H9 (cell line): Measurements from ENCODE around the gene TLX1. TPM values are rescaled to one million over a fixed set of nuclear protein-coding genes. Genes with fewer than 3 reads are reported as not detected.

ENCODE experiments used
- DNase-seq: peaks from one replicate; pipeline ENCODE4 v3.0.0-alpha.2; 2017
- H2AFZ ChIP-seq: one replicate; pipeline ENCODE4 v1.6.1; 2013; ENCODE audit warnings: mild to moderate bottlenecking, low read length, control low read depth, moderate library complexity
- H2AK5ac ChIP-seq: 2 replicates; pipeline ENCODE4 v1.6.1; 2013; ENCODE audit warnings: low read length, control low read depth, mixed read lengths; ENCODE audit not compliant: insufficient read length
- H2BK120ac ChIP-seq: one replicate; pipeline ENCODE4 v1.6.1; 2013; ENCODE audit warnings: low read depth, mild to moderate bottlenecking, low read length, control low read depth, inconsistent platforms; ENCODE audit not compliant: poor library complexity, severe bottlenecking
- H2BK12ac ChIP-seq: 2 replicates; pipeline ENCODE4 v1.6.1; 2013; ENCODE audit warnings: low read length, control low read depth, mixed read lengths, low read depth; ENCODE audit not compliant: insufficient read length
- H2BK15ac ChIP-seq: 2 replicates; pipeline ENCODE4 v1.6.1; 2013; ENCODE audit warnings: low read depth, low read length, control low read depth
- H2BK20ac ChIP-seq: one replicate; pipeline ENCODE4 v1.6.1; 2013; ENCODE audit warnings: low read depth, mild to moderate bottlenecking, low read length, control low read depth, inconsistent platforms; ENCODE audit not compliant: poor library complexity, severe bottlenecking
- H2BK5ac ChIP-seq: 2 replicates; pipeline ENCODE4 v1.6.1; 2013; ENCODE audit warnings: low read length, control low read depth, mixed read lengths; ENCODE audit not compliant: insufficient read length
- H3K14ac ChIP-seq: 2 replicates; pipeline ENCODE4 v1.6.1; 2013; ENCODE audit warnings: low read length, control low read depth; ENCODE audit not compliant: insufficient read depth
- H3K18ac ChIP-seq: 2 replicates; pipeline ENCODE4 v1.6.1; 2013; ENCODE audit warnings: low read depth, mild to moderate bottlenecking, mixed read lengths, low read length, control low read depth; ENCODE audit not compliant: insufficient read length
- H3K23ac ChIP-seq: 2 replicates; pipeline ENCODE4 v1.6.1; 2013; ENCODE audit warnings: low read length, control low read depth, mixed read lengths, low read depth; ENCODE audit not compliant: insufficient read length
- H3K23me2 ChIP-seq: 2 replicates; pipeline ENCODE4 v1.6.1; 2013; ENCODE audit warnings: low read depth, mild to moderate bottlenecking, mixed read lengths, low read length, control low read depth; ENCODE audit not compliant: insufficient read length, poor library complexity, severe bottlenecking
- H3K27ac ChIP-seq: 2 replicates; pipeline ENCODE4 v1.5.1; 2013; ENCODE audit warnings: low read length, control low read depth, mixed read lengths, low read depth; ENCODE audit not compliant: insufficient read length
- H3K27me3 ChIP-seq: 2 replicates; pipeline ENCODE4 v1.6.1; 2013; ENCODE audit warnings: low read length, control low read depth, inconsistent platforms; ENCODE audit not compliant: insufficient read depth
- H3K4ac ChIP-seq: 2 replicates; pipeline ENCODE4 v1.6.1; 2013; ENCODE audit warnings: low read depth, mild to moderate bottlenecking, control low read depth, inconsistent platforms, low read length, moderate library complexity
- H3K4me1 ChIP-seq: 2 replicates; pipeline ENCODE4 v1.6.1; 2013; ENCODE audit warnings: low read length, control low read depth, inconsistent platforms; ENCODE audit not compliant: insufficient read depth
- H3K4me2 ChIP-seq: 2 replicates; pipeline ENCODE4 v1.6.1; 2013; ENCODE audit warnings: low read length, control low read depth, mixed read lengths; ENCODE audit not compliant: insufficient read length, insufficient read depth
- H3K56ac ChIP-seq: 2 replicates; pipeline ENCODE4 v1.6.1; 2013; ENCODE audit warnings: low read depth, mild to moderate bottlenecking, mixed read lengths, low read length, control low read depth; ENCODE audit not compliant: insufficient read length
- H3K79me1 ChIP-seq: 2 replicates; pipeline ENCODE4 v1.6.1; 2013; ENCODE audit warnings: low read depth, mild to moderate bottlenecking, moderate library complexity, low read length, control low read depth, inconsistent platforms; ENCODE audit not compliant: insufficient read depth, poor library complexity, severe bottlenecking
- H3K79me2 ChIP-seq: 2 replicates; pipeline ENCODE4 v1.6.1; 2013; ENCODE audit warnings: low read length, control low read depth, inconsistent platforms; ENCODE audit not compliant: insufficient read depth
- H3K9ac ChIP-seq: 2 replicates; pipeline ENCODE4 v1.6.1; 2013; ENCODE audit warnings: low read length, control low read depth, mixed read lengths; ENCODE audit not compliant: insufficient read length; ENCODE audit errors: extremely low read depth
- H3K9me3 ChIP-seq: one replicate; pipeline ENCODE4 v1.6.1; 2013; ENCODE audit warnings: low read depth, low read length, inconsistent platforms; ENCODE audit not compliant: control insufficient read depth
- H3T11ph ChIP-seq: one replicate; pipeline ENCODE4 v1.6.1; 2013; ENCODE audit warnings: mild to moderate bottlenecking, low read length, control low read depth, inconsistent platforms
- H4K20me1 ChIP-seq: one replicate; pipeline ENCODE4 v1.6.1; 2013; ENCODE audit not compliant: control insufficient read depth, insufficient read length, insufficient read depth
- H4K5ac ChIP-seq: 2 replicates; pipeline ENCODE4 v1.6.1; 2013; ENCODE audit warnings: low read depth, mild to moderate bottlenecking, mixed read lengths, low read length, control low read depth; ENCODE audit not compliant: insufficient read length
- H4K8ac ChIP-seq: replicated peaks from 2 replicates; pipeline ENCODE4 v1.6.1; 2013; ENCODE audit warnings: low read length, control low read depth, mixed read lengths, low read depth; ENCODE audit not compliant: insufficient read length
- H4K91ac ChIP-seq: 2 replicates; pipeline ENCODE4 v1.6.1; 2013; ENCODE audit warnings: low read depth, mild to moderate bottlenecking, moderate library complexity, mixed read lengths, low read length, control low read depth; ENCODE audit not compliant: insufficient read length
- H3K27ac Mint-ChIP-seq, 3 experiments: 2 replicates in 2 of 3; 3 replicates in 1 of 3; pipeline ENCODE4 v1.8.0; 2020 to 2021; ENCODE audit warnings: mixed read lengths in 3 of 3, mild to moderate bottlenecking in 1 of 3, moderate library complexity in 1 of 3
- H3K27me3 Mint-ChIP-seq: 2 replicates; pipeline ENCODE4 v1.8.0; 2021; ENCODE audit warnings: low read depth, mild to moderate bottlenecking, moderate library complexity, mixed read lengths
- H3K36me3 Mint-ChIP-seq, 3 experiments: 2 replicates in 2 of 3; 3 replicates in 1 of 3; pipeline ENCODE4 v1.8.0; 2020 to 2021; ENCODE audit warnings: low read depth in 3 of 3, mixed read lengths in 3 of 3; ENCODE audit not compliant: insufficient read depth in 1 of 3
- H3K4me1 Mint-ChIP-seq, 2 experiments: 2 replicates each; pipeline ENCODE4 v1.8.0; 2020; ENCODE audit warnings: mixed read lengths in 2 of 2
- H3K4me3 Mint-ChIP-seq, 2 experiments: 2 replicates in 1 of 2; 3 replicates in 1 of 2; pipeline ENCODE4 v1.8.0; 2020 to 2021; ENCODE audit warnings: mild to moderate bottlenecking in 2 of 2, mixed read lengths in 2 of 2, moderate library complexity in 1 of 2
- H3K9me3 Mint-ChIP-seq, 2 experiments: 2 replicates in 1 of 2; 3 replicates in 1 of 2; pipeline ENCODE4 v1.8.0; 2020; ENCODE audit warnings: mild to moderate bottlenecking in 2 of 2, mixed read lengths in 2 of 2, moderate library complexity in 1 of 2
- CTCF ChIP-seq: fragments of 200-600 bp; sonication (generic); conservative IDR thresholded peaks from 3 replicates; pipeline ENCODE4 v1.8.0; 2021; ENCODE audit warnings: antibody characterized with exemption, mild to moderate bottlenecking
- WGBS: extraction: QIAGEN DNeasy Blood & Tissue Kit; methylation state at CpG from one replicate; pipeline ENCODE4 v1.1.7; 2013; ENCODE audit warnings: missing lambda C conversion rate, low lambda C conversion rate, mixed read lengths; ENCODE audit not compliant: insufficient read length; ENCODE audit errors: extremely low coverage; 5-methylcytosine and 5-hydroxymethylcytosine counted together
- total RNA-seq: library from RNA; stranded (reverse); gene quantifications from 2 replicates; pipeline ENCODE4 v1.2.1, GENCODE V29; 2021

TLX1 gene
- total RNA-seq, 1 experiment from 2014 or later: not detected

GRCh38 chr10:101114646-101115045 is 16.5 kb upstream of the TLX1 start:
- Histone ChIP-seq H2BK5ac (no peak overlapping the region), H3K4me1 (no peaks in the 10 kb centered on the region), H3K9me3 (no peaks in the 10 kb centered on the region), H2AFZ (no peak overlapping the region), H2BK20ac (no peak overlapping the region), H3K14ac (no peak overlapping the region), H3K27me3 (peaks cover 12% of the 10 kb centered on the region; the same call in 1 of the 2 replicates), H3K18ac (no peak overlapping the region), H4K8ac (no peak overlapping the region), H3K9ac (no peak overlapping the region), H4K20me1 (no peaks in the 10 kb centered on the region), H4K5ac (no peak overlapping the region), H3K79me2 (no peaks in the 10 kb centered on the region), H2BK15ac (no peak overlapping the region), H2BK12ac (no peak overlapping the region), H3K56ac (no peak overlapping the region), H3T11ph (no peak overlapping the region), H4K91ac (no peak overlapping the region), H3K23me2 (no peaks in the 10 kb centered on the region), H3K4me2 (no peak overlapping the region), H3K23ac (no peak overlapping the region), H3K79me1 (no peaks in the 10 kb centered on the region), H2BK120ac (no peak overlapping the region), H3K4ac (no peak overlapping the region), H3K27ac (no peak overlapping the region), H2AK5ac (no peak overlapping the region)
- TF ChIP-seq CTCF: no peak
- no peaks in the 10 kb centered on the region for H3K36me3 Mint-ChIP-seq
- no peaks in the 10 kb centered on the region for H3K9me3 Mint-ChIP-seq
- DNase-seq: no peak
- no CpG with 5 or more reads among the region's 2 CpGs for WGBS
- H3K27me3 Mint-ChIP-seq: peaks cover 76% of the 10 kb centered on the region
- no peak overlapping the region for H3K27ac Mint-ChIP-seq
- H3K4me3 Mint-ChIP-seq: no peak overlapping the region
- H3K4me1 Mint-ChIP-seq: peaks cover 3 to 27% of the 10 kb centered on the region in 2 experiments; a peak in 3 of 4 replicates
